ENCODE results near the gene TDG. TPM values are rescaled to one million over a fixed set of nuclear protein-coding genes. Genes with fewer than 3 reads are reported as not detected.

Gene TDG
- total and polyA plus RNA-seq, 2 donors (not counting 3 experiments of a cell fraction or from before 2014, with no cell fraction given): 17.6 to 36.8 TPM

DNA sequence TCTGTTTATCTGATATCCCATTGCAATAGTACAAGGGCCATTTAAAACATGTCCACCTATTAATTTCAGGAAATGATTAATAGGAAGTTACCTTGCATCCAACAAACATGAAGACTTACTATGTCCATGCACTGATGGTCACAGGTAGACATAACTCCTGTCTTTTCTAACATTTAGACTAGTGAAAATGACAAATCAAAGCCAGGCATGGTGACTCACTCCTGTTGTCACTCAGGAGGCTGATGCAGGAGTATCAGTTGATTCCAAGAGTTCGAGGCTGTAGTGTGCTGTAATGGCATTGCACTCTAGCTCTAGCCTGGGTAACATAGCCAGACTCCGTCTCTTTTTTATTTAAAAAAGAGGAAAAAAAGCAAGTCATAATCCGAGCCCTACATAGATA is 20.7 kb upstream of the TDG start:
- intact Hi-C loops (cut with micrococcal nuclease): loop anchor here (10.0 kb wide), 1 partner anchor 1190 kb away; no protein-coding TSS in a partner anchor
- FAIRE-seq (no peak), DNase-seq (ENCODE audit: low read depth, low spot score) (no peak)
- BruUV-seq (replicated peaks): no TSS peak
- peaks cover 6% of the 10 kb centered on the region for H3K79me2 ChIP-seq (ENCODE audit: control insufficient read depth, insufficient read depth, low read length)
- H3K9me3 ChIP-seq (replicated peaks; ENCODE audit: control insufficient read depth, insufficient read depth, low read length): no peaks in the 10 kb centered on the region
- ChIA-PET CTCF (interaction anchor here (0.9 kb wide), 1 partner anchor 11 kb away, joined by 4 read pairs; no protein-coding TSS in a partner anchor), POLR2A (no interaction called here)
- no peak overlapping the region for H3K4me2 ChIP-seq (ENCODE audit: insufficient read depth, low read length)
- TF ChIP-seq POLR2AphosphoS5 (IDR thresholded peaks at IDR 0.05; ENCODE audit: insufficient read depth, low read depth, low read length) (no peak), GATA2 (IDR thresholded peaks at IDR 0.05; ENCODE audit: insufficient read depth, insufficient read length, low read depth, low read length) (no peak), EZH2 (IDR thresholded peaks at IDR 0.05; ENCODE audit: borderline replicate concordance, low read depth, low read length, severe bottlenecking) (no peak), POLR2A (IDR thresholded peaks at IDR 0.05; ENCODE audit: low read depth, low read length) (no peak), JUN (IDR thresholded peaks at IDR 0.05; ENCODE audit: borderline replicate concordance, insufficient read depth, insufficient read length, low read depth) (no peak), MYC (IDR thresholded peaks at IDR 0.05; ENCODE audit: low read depth, low read length) (no peak), FOS (IDR thresholded peaks at IDR 0.05; ENCODE audit: borderline replicate concordance, insufficient read depth, low read length) (no peak)
- TF ChIP-seq, protein P1, sequence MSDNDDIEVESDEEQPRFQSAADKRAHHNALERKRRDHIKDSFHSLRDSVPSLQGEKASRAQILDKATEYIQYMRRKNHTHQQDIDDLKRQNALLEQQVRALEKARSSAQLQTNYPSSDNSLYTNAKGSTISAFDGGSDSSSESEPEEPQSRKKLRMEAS (IDR thresholded peaks at IDR 0.05; ENCODE audit: insufficient read depth, insufficient read length): no peak
- TF ChIP-seq, protein P2, sequence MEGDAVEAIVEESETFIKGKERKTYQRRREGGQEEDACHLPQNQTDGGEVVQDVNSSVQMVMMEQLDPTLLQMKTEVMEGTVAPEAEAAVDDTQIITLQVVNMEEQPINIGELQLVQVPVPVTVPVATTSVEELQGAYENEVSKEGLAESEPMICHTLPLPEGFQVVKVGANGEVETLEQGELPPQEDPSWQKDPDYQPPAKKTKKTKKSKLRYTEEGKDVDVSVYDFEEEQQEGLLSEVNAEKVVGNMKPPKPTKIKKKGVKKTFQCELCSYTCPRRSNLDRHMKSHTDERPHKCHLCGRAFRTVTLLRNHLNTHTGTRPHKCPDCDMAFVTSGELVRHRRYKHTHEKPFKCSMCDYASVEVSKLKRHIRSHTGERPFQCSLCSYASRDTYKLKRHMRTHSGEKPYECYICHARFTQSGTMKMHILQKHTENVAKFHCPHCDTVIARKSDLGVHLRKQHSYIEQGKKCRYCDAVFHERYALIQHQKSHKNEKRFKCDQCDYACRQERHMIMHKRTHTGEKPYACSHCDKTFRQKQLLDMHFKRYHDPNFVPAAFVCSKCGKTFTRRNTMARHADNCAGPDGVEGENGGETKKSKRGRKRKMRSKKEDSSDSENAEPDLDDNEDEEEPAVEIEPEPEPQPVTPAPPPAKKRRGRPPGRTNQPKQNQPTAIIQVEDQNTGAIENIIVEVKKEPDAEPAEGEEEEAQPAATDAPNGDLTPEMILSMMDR (IDR thresholded peaks at IDR 0.05; ENCODE audit: extremely low read depth in 1 of 2, insufficient read depth in 1 of 2, low read depth in 1 of 2, low read length in 2 of 2): no peak
- H3K4me3 ChIP-seq (replicated peaks in 1 of 3; ENCODE audit: insufficient read depth in 1 of 3, low read depth in 1 of 3, low read length in 3 of 3): no peak overlapping the region
- no peaks in the 10 kb centered on the region for H3K9me1 ChIP-seq (replicated peaks; ENCODE audit: control insufficient read depth, extremely low read depth, insufficient read depth, low read length)
- H3K27me3 ChIP-seq (ENCODE audit: control insufficient read depth in 2 of 2, insufficient read depth in 2 of 2, low read length in 2 of 2): no peaks in the 10 kb centered on the region
- no peaks in the 10 kb centered on the region for H3K4me1 ChIP-seq (ENCODE audit: control insufficient read depth, extremely low read depth, insufficient read depth, low read length)
- no peak overlapping the region for H2AFZ ChIP-seq (ENCODE audit: low read depth, low read length)
- no peak overlapping the region for H3K27ac ChIP-seq (ENCODE audit: insufficient read depth, low read depth, low read length)
- no peaks in the 10 kb centered on the region for H4K20me1 ChIP-seq (replicated peaks; ENCODE audit: control insufficient read depth, extremely low read depth, insufficient read depth, low read length)
- peaks cover 42 to 60% of the 10 kb centered on the region in 2 experiments for H3K36me3 ChIP-seq (ENCODE audit: control insufficient read depth in 2 of 2, extremely low read depth in 1 of 2, insufficient read depth in 2 of 2, low read length in 2 of 2)
- dilution Hi-C loops (cut with MboI; ENCODE audit: extremely low pct_ligation_motif_present, low sequenced_read_pairs): no loop called here
- no peak overlapping the region for H3K9ac ChIP-seq (replicated peaks; ENCODE audit: extremely low read depth, insufficient read depth, low read length)

Data from endothelial cell of umbilical vein (primary cell).